PC-9 (cell line): Measurements from ENCODE around the gene HMGXB4.

ENCODE experiments used
- CTCF ChIP-seq: fragments of 200-600 bp; sonication (generic); conservative IDR thresholded peaks from 2 replicates; pipeline ENCODE4 v1.6.1; 2017; ENCODE audit warnings: mixed run types, antibody characterized with exemption, mild to moderate bottlenecking, moderate library complexity
- EZH2 ChIP-seq: fragments of 200-600 bp; sonication (generic); IDR thresholded peaks from 2 replicates; pipeline ENCODE4 v1.8.0; 2017; ENCODE audit warnings: antibody characterized with exemption, low read depth

- TF ChIP-seq CTCF (no peak), EZH2 (no peak)
These were observed 38.3 kb upstream of the HMGXB4 start for GRCh38 chr22:35219012-35219411.
